H1 (cell line): ENCODE measurements around the gene DHPS. TPM values are rescaled to one million over a fixed set of nuclear protein-coding genes. Genes with fewer than 3 reads are reported as not detected.

Source experiments
- CBX5 ChIP-seq: fragments of 300-800, 300-1000 bp; sonication (generic); IDR thresholded peaks from 2 replicates; pipeline ENCODE4 v1.7.1; 2016; ENCODE audit warnings: antibody characterized with exemption, low read length, low read depth
- EGR1 ChIP-seq: IDR thresholded peaks from 2 replicates; pipeline ENCODE4 v1.6.1; 2011; ENCODE audit warnings: low read depth, low read length, borderline replicate concordance
- GTF2F1 ChIP-seq: IDR thresholded peaks from 2 replicates; pipeline ENCODE4 v1.6.1; 2012; ENCODE audit warnings: low read depth, low read length, improper control_type of control experiment, borderline replicate concordance
- POLR2A ChIP-seq, 2 experiments: IDR thresholded peaks; 1 replicate in 1 of 2; 2 replicates in 1 of 2; pipeline ENCODE4 v1.6.1; 2011; ENCODE audit warnings: low read depth in 2 of 2, low read length in 2 of 2, mild to moderate bottlenecking in 2 of 2; ENCODE audit errors: control extremely low read depth in 1 of 2
- TAF1 ChIP-seq: IDR thresholded peaks from 2 replicates; pipeline ENCODE4 v1.6.1; 2011; ENCODE audit warnings: mild to moderate bottlenecking, low read depth, low read length
- polyA plus RNA-seq, 7 experiments: library from polyadenylated mRNA; depleted of rRNA in 3 of 7; stranded (reverse) in 5 of 7; unstranded in 2 of 7; fragments of >200 nt in 5 of 7; fragments of 200-250 nt in 2 of 7; gene quantifications; 1 replicate in 5 of 7; 2 replicates in 1 of 7; 4 replicates in 1 of 7; pipeline versions ENCODE4 v1.2.1 to v1.2.3, GENCODE V29; 2011 to 2013; ENCODE audit warnings: missing spikeins in 2 of 7, mixed read lengths in 2 of 7
- total RNA-seq: library from RNA; stranded (reverse); fragmentation: NEBNext Ultra II Directional; extraction: Animal tissue kit (Norgen Biotek cat#: 25700); gene quantifications from 2 replicates; pipeline ENCODE4 v1.2.1, GENCODE V29; 2021
- TF ChIP-seq, protein P1 (sequence below), 3 experiments: IDR thresholded peaks; 1 replicate in 2 of 3; 2 replicates in 1 of 3; pipeline versions ENCODE4 v1.5.1 to v1.6.1; 2011; ENCODE audit warnings: low read length in 3 of 3, mild to moderate bottlenecking in 3 of 3, inconsistent platforms in 2 of 3, low read depth in 1 of 3, moderate library complexity in 1 of 3; ENCODE audit not compliant: insufficient read depth in 1 of 3; ENCODE audit errors: control extremely low read depth in 1 of 3

DHPS gene
- total and polyA plus RNA-seq, 2 of the 8 experiments (the other 6 are each of a cell fraction or from before 2014, with no cell fraction given): 86.6 to 99.6 TPM

DNA sequence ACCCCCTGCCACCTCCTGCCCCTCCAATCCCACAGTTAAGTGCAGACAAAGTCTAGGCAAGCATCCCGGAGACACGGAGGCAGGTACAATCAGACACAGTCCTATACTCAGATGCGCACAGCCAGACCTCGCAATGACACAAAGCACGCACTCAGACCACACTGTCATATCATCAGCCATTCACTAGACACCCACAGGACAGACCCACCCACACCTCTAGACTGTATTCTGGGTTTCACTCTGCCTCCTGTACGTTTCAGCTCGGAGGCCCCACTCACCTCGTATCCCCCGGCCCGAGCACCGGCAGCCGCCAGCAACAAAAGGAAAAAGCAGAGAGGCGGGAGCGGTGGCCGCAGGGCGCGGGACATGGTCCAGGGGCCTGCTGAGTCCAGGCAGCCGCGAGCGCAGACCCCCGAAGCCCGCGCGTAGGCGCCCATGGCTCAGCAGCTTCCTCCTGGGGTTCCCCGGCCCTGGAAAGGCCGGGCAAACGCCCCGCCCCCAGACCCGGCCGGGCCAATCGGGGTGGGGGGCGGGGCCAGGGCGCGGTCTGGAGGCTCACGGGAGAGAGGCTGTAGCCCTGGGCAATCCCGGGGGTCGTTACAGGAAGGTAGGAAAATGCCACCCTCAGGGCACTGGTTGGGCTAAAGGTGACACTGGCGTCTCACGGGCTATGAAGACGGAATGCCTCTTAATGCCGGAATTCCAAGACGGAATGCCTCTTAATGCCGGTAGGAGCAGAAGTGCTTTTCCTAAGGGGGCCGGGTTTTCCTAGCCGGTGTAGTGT is 15.2 kb downstream of the DHPS start, which contains the start of the genes MAN2B1 and WDR83 (continued):
- TF ChIP-seq, protein P1, sequence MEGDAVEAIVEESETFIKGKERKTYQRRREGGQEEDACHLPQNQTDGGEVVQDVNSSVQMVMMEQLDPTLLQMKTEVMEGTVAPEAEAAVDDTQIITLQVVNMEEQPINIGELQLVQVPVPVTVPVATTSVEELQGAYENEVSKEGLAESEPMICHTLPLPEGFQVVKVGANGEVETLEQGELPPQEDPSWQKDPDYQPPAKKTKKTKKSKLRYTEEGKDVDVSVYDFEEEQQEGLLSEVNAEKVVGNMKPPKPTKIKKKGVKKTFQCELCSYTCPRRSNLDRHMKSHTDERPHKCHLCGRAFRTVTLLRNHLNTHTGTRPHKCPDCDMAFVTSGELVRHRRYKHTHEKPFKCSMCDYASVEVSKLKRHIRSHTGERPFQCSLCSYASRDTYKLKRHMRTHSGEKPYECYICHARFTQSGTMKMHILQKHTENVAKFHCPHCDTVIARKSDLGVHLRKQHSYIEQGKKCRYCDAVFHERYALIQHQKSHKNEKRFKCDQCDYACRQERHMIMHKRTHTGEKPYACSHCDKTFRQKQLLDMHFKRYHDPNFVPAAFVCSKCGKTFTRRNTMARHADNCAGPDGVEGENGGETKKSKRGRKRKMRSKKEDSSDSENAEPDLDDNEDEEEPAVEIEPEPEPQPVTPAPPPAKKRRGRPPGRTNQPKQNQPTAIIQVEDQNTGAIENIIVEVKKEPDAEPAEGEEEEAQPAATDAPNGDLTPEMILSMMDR (IDR thresholded peaks at IDR 0.05; ENCODE audit: control extremely low read depth in 1 of 3, insufficient read depth in 1 of 3, low read depth in 1 of 3, low read length in 3 of 3): no peak
- TF ChIP-seq POLR2A (IDR thresholded peaks at IDR 0.05; ENCODE audit: control extremely low read depth in 1 of 2, low read depth in 2 of 2, low read length in 2 of 2): peak in 1 of 2 experiments; percentile 67; a peak in 2 of 3 replicates
- peak; percentile 6; the same call in 1 of the 2 replicates for TF ChIP-seq EGR1
- no peak for TF ChIP-seq CBX5
- no peak for TF ChIP-seq GTF2F1
- TF ChIP-seq TAF1: peak; percentile 80
